ENCODE results near the gene SERINC5.
"Not testable (repeated sequence)": the region's sequence is repeated elsewhere in the genome, so short reads cannot be mapped to it uniquely, and the experiment has no call there.

Gene SERINC5

GRCh38 chr5:80106916-80107315 lies 148.9 kb downstream of the SERINC5 start:
- no peak for DNase-seq (ENCODE audit: low read depth in 4 of 4, low spot score in 1 of 4)

GRCh38 chr5:80105698-80106439 lies 150.0 kb downstream of the SERINC5 start:
- no peak for DNase-seq (ENCODE audit: low read depth in 4 of 4, low spot score in 1 of 4)

- no peak for DNase-seq (ENCODE audit: low read depth in 4 of 4, low spot score in 1 of 4)
Measured at GRCh38 chr5:80103371-80103770, 152.5 kb downstream of the SERINC5 start.

GRCh38 chr5:80101993-80102392 lies 153.9 kb downstream of the SERINC5 start:
- DNase-seq (ENCODE audit: low read depth in 4 of 4, low spot score in 1 of 4) = no peak

GRCh38 chr5:80097451-80097850 lies 158.4 kb downstream of the SERINC5 start:
- DNase-seq (ENCODE audit: low read depth in 4 of 4, low spot score in 1 of 4) = no peak

GRCh38 chr5:80094236-80094738 lies 161.6 kb downstream of the SERINC5 start:
- DNase-seq (ENCODE audit: low read depth in 4 of 4, low spot score in 1 of 4) = no peak

- DNase-seq (ENCODE audit: low read depth in 4 of 4, low spot score in 1 of 4) = no peak
Measured at GRCh38 chr5:80093796-80094195, 162.1 kb downstream of the SERINC5 start.

- no peak for DNase-seq (ENCODE audit: low read depth in 4 of 4, low spot score in 1 of 4)
Measured at GRCh38 chr5:80092486-80093107, 163.3 kb downstream of the SERINC5 start.

- DNase-seq (ENCODE audit: low read depth in 4 of 4, low spot score in 1 of 4) = not testable (repeated sequence)
Measured at GRCh38 chr5:80091792-80092192, 164.1 kb downstream of the SERINC5 start.

GRCh38 chr5:80090884-80091166 lies 165.0 kb downstream of the SERINC5 start:
- DNase-seq (ENCODE audit: low read depth in 4 of 4, low spot score in 1 of 4) = no peak

- DNase-seq (ENCODE audit: low read depth in 4 of 4, low spot score in 1 of 4) = no peak
Measured at GRCh38 chr5:80083101-80083890, 172.6 kb downstream of the SERINC5 start.

GRCh38 chr5:80082731-80083100 lies 173.1 kb downstream of the SERINC5 start:
- peak in 3 of 4 experiments; percentile 44 to 58 (median 47) for DNase-seq (ENCODE audit: low read depth in 4 of 4, low spot score in 1 of 4)

- DNase-seq (ENCODE audit: low read depth in 4 of 4, low spot score in 1 of 4) = no peak
Measured at GRCh38 chr5:80082281-80082680, 173.6 kb downstream of the SERINC5 start.

GRCh38 chr5:80078921-80079320 lies 176.9 kb downstream of the SERINC5 start:
- no peak for DNase-seq (ENCODE audit: low read depth in 4 of 4, low spot score in 1 of 4)

- DNase-seq (ENCODE audit: low read depth in 4 of 4, low spot score in 1 of 4) = no peak
Measured at GRCh38 chr5:80077051-80077714, 178.7 kb downstream of the SERINC5 start.

- no peak for DNase-seq (ENCODE audit: low read depth in 4 of 4, low spot score in 1 of 4)
Measured at GRCh38 chr5:80076131-80077050, 179.5 kb downstream of the SERINC5 start.

GRCh38 chr5:80072103-80073073 lies 183.5 kb downstream of the SERINC5 start:
- DNase-seq (ENCODE audit: low read depth in 4 of 4, low spot score in 1 of 4) = no peak

- DNase-seq (ENCODE audit: low read depth in 4 of 4, low spot score in 1 of 4) = no peak
Measured at GRCh38 chr5:80071510-80072021, 184.3 kb downstream of the SERINC5 start.
